Keratinocyte (primary cell): ENCODE results near the gene RBM22. TPM values are rescaled to one million over a fixed set of nuclear protein-coding genes. Genes with fewer than 3 reads are reported as not detected.

Experiments
- DNase-seq: peaks from one replicate; pipeline ENCODE4 v3.0.0-alpha.2; 2011; ENCODE audit warnings: low read depth, missing footprints, low spot score
- FAIRE-seq: peaks from 2 replicates; lab custom pipeline; 2011; peaks lifted over from hg19 to GRCh38; lab: Jason Lieb, UNC
- H2AFZ ChIP-seq: 2 replicates; pipeline ENCODE4 v1.6.0; 2012; ENCODE audit warnings: low read length, control low read depth, inconsistent platforms; ENCODE audit not compliant: control insufficient read depth
- H3K27ac ChIP-seq: 2 replicates; pipeline ENCODE4 v1.5.1; 2011; ENCODE audit warnings: low read length; ENCODE audit not compliant: control insufficient read depth, insufficient read depth
- H3K27me3 ChIP-seq: 3 replicates; pipeline ENCODE4 v1.6.0; 2011; ENCODE audit warnings: low read length; ENCODE audit not compliant: control insufficient read depth, insufficient read depth; ENCODE audit errors: extremely low read depth
- H3K36me3 ChIP-seq, 2 experiments: 2 replicates in 1 of 2; 3 replicates in 1 of 2; pipeline ENCODE4 v1.5.1; 2011; ENCODE audit warnings: low read length in 2 of 2, mild to moderate bottlenecking in 1 of 2; ENCODE audit not compliant: control insufficient read depth in 2 of 2, insufficient read depth in 2 of 2; ENCODE audit errors: extremely low read depth in 1 of 2
- H3K4me1 ChIP-seq: 3 replicates; pipeline ENCODE4 v1.5.1; 2011; ENCODE audit warnings: low read length; ENCODE audit not compliant: control insufficient read depth, insufficient read depth; ENCODE audit errors: extremely low read depth
- H3K4me2 ChIP-seq: 3 replicates; pipeline ENCODE4 v1.6.0; 2011; ENCODE audit warnings: low read depth, low read length; ENCODE audit not compliant: control insufficient read depth, insufficient read depth; ENCODE audit errors: extremely low read depth
- H3K4me3 ChIP-seq, 3 experiments: fragments of 200-600 bp in 1 of 3; sonication (generic) in 1 of 3; 2 replicates in 2 of 3; 3 replicates in 1 of 3; pipeline ENCODE4 v1.5.1; 2011 to 2016; ENCODE audit warnings: low read length in 3 of 3, mild to moderate bottlenecking in 3 of 3, control low read depth in 2 of 3, inconsistent platforms in 1 of 3, low read depth in 1 of 3, mixed read lengths in 1 of 3, mixed run types in 1 of 3, moderate library complexity in 1 of 3; ENCODE audit not compliant: control insufficient read depth in 2 of 3, insufficient read depth in 2 of 3; ENCODE audit errors: extremely low read depth in 1 of 3
- H3K79me2 ChIP-seq: 2 replicates; pipeline ENCODE4 v1.6.0; 2012; ENCODE audit warnings: low read length; ENCODE audit not compliant: control insufficient read depth, insufficient read depth
- H3K9ac ChIP-seq: 3 replicates; pipeline ENCODE4 v1.6.0; 2011; ENCODE audit warnings: low read length; ENCODE audit not compliant: control insufficient read depth, insufficient read depth; ENCODE audit errors: extremely low read depth
- H3K9me1 ChIP-seq: 3 replicates; pipeline ENCODE4 v1.6.0; 2011; ENCODE audit warnings: low read length; ENCODE audit not compliant: control insufficient read depth, insufficient read depth; ENCODE audit errors: extremely low read depth
- H3K9me3 ChIP-seq: 2 replicates; pipeline ENCODE4 v1.5.1; 2012; ENCODE audit warnings: low read depth, low read length; ENCODE audit not compliant: control insufficient read depth
- H4K20me1 ChIP-seq: 3 replicates; pipeline ENCODE4 v1.6.0; 2011; ENCODE audit warnings: low read length; ENCODE audit not compliant: control insufficient read depth, insufficient read depth; ENCODE audit errors: extremely low read depth
- CTCF ChIP-seq, 3 experiments: IDR thresholded peaks in 1 of 3; conservative IDR thresholded peaks in 1 of 3; optimal IDR thresholded peaks in 1 of 3; 2 replicates in 2 of 3; 3 replicates in 1 of 3; pipeline versions ENCODE3 to v1.5.1; 2011; ENCODE audit warnings: low read length in 3 of 3, mild to moderate bottlenecking in 3 of 3, moderate library complexity in 2 of 3, control low read depth in 1 of 3, inconsistent platforms in 1 of 3; ENCODE audit not compliant: insufficient read depth in 2 of 3; ENCODE audit errors: extremely low read depth in 1 of 3
- EZH2 ChIP-seq: IDR thresholded peaks from one replicate; pipeline ENCODE4 v1.6.1; 2012; ENCODE audit warnings: inconsistent platforms, mild to moderate bottlenecking, low read length, moderate library complexity
- dilution Hi-C: fragments of 300-500 bp; cut with MboI; formaldehyde crosslinking; loops from one replicate; pipeline ENCODE4 v1.7.0; 2020; ENCODE audit warnings: low sequenced_read_pairs; ENCODE audit not compliant: extremely low pct_ligation_motif_present
- polyA plus RNA-seq, 5 experiments: library from polyadenylated mRNA; depleted of rRNA in 3 of 5; stranded (reverse) in 3 of 5; stranded (forward) in 1 of 5; unstranded in 1 of 5; fragments of >200 nt; gene quantifications; 1 replicate in 1 of 5; 2 replicates in 3 of 5; 3 replicates in 1 of 5; pipeline versions ENCODE4 v1.2.1 to v1.2.3, GENCODE V29; 2011 to 2012; ENCODE audit warnings: missing spikeins in 2 of 5, low read depth in 1 of 5, low replicate concordance in 1 of 5

RBM22 gene
- polyA plus RNA-seq, 1 donor (not counting 4 experiments of a cell fraction or from before 2014, with no cell fraction given) = 34.7 TPM

GRCh38 chr5:150649108-150650020 is 51.5 kb downstream of the RBM22 start:
- Histone ChIP-seq H3K4me3 (no peak overlapping the region), H2AFZ (no peak overlapping the region), H3K4me1 (peaks cover 9% of the 10 kb centered on the region), H4K20me1 (no peaks in the 10 kb centered on the region), H3K9ac (no peak overlapping the region), H3K9me1 (no peaks in the 10 kb centered on the region), H3K79me2 (no peaks in the 10 kb centered on the region), H3K9me3 (no peaks in the 10 kb centered on the region), H3K27ac (no peak overlapping the region), H3K36me3 (peaks cover 2 to 9% of the 10 kb centered on the region in 2 experiments), H3K4me2 (no peak overlapping the region), H3K27me3 (no peaks in the 10 kb centered on the region)
- TF ChIP-seq CTCF (optimal IDR thresholded peaks at IDR 0.05 in 1 of 3, IDR thresholded peaks at IDR 0.05 in 1 of 3, conservative IDR thresholded peaks at IDR 0.05 in 1 of 3; ENCODE audit: extremely low read depth in 1 of 3, insufficient read depth in 2 of 3, low read length in 3 of 3) (no peak), EZH2 (no peak)
- FAIRE-seq (no peak), DNase-seq (no peak)
- dilution Hi-C loops = no loop called here

DNA sequence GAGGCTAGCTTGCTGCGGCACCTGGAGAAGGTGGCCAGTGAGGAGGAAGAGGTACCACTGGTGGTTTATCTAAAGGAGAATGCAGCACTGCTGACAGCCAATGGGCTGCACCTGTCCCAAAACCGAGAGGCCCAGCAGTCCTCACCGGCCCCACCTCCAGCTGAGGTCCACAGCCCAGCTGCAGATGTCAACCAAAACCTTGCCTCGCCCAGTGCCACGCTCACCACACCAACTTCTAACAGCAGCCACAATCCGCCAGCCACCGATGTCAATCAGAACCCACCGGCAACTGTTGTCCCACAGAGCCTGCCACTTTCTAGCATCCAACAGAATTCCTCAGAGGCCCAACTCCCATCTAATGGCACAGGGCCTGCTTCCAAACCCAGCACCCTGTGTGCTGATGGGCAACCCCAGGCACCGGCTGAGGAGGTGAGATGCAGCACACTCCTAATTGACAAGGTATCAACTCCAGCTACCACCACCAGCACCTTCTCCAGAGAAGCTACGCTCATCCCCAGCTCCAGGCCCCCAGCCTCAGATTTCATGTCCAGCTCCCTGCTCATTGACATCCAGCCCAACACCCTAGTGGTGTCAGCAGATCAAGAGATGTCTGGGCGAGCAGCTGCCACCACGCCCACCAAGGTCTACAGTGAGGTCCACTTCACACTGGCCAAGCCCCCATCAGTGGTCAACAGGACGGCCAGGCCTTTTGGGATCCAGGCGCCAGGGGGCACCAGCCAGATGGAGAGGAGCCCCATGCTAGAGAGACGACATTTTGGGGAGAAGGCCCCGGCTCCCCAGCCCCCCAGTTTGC is 52.4 kb downstream of the RBM22 start:
- Histone ChIP-seq H3K36me3 (peaks cover 2 to 9% of the 10 kb centered on the region in 2 experiments), H3K9me1 (no peaks in the 10 kb centered on the region), H3K4me3 (no peak overlapping the region), H3K4me2 (no peak overlapping the region), H3K4me1 (peaks cover 16% of the 10 kb centered on the region), H4K20me1 (no peaks in the 10 kb centered on the region), H3K9ac (no peak overlapping the region), H3K27ac (no peak overlapping the region), H2AFZ (no peak overlapping the region), H3K9me3 (no peaks in the 10 kb centered on the region), H3K27me3 (no peaks in the 10 kb centered on the region), H3K79me2 (no peaks in the 10 kb centered on the region)
- TF ChIP-seq CTCF (optimal IDR thresholded peaks at IDR 0.05 in 1 of 3, IDR thresholded peaks at IDR 0.05 in 1 of 3, conservative IDR thresholded peaks at IDR 0.05 in 1 of 3; ENCODE audit: extremely low read depth in 1 of 3, insufficient read depth in 2 of 3, low read length in 3 of 3) = no peak
- no peak for TF ChIP-seq EZH2
- FAIRE-seq (no peak), DNase-seq (no peak)
- dilution Hi-C loops = no loop called here
